SK-N-MC (cell line): Measurements from ENCODE around the gene DIP2C.

Experiments
- EZH2 ChIP-seq: fragments of 200-600 bp; sonication (generic); IDR thresholded peaks from one replicate; pipeline ENCODE4 v1.6.1; 2017; ENCODE audit warnings: antibody characterized with exemption
- POLR2AphosphoS5 ChIP-seq: IDR thresholded peaks from 2 replicates; pipeline ENCODE4 v1.6.1; 2012; ENCODE audit warnings: mild to moderate bottlenecking, low read depth, low read length, borderline replicate concordance

- TF ChIP-seq POLR2AphosphoS5 (no peak), EZH2 (no peak)
Measured at GRCh38 chr10:251982-252582, 437.4 kb downstream of the DIP2C start.
